Body of pancreas (tissue), 4 donors: ENCODE measurements around the gene CBY1.

Experiments used
- CTCF ChIP-seq, 7 experiments: fragments of 450-650 bp in 4 of 7; fragments of 200-600 bp in 3 of 7; sonication (generic) in 3 of 7; IDR thresholded peaks; one replicate each; pipeline ENCODE4 v1.5.1; 2016 to 2019; ENCODE audit warnings: antibody characterized with exemption in 7 of 7
- POLR2A ChIP-seq, 3 donors: fragments of 450-650 bp; IDR thresholded peaks; one replicate each; pipeline ENCODE4 v1.6.1; 2016; ENCODE audit warnings: antibody characterized with exemption in 3 of 3, mild to moderate bottlenecking in 2 of 3

DNA sequence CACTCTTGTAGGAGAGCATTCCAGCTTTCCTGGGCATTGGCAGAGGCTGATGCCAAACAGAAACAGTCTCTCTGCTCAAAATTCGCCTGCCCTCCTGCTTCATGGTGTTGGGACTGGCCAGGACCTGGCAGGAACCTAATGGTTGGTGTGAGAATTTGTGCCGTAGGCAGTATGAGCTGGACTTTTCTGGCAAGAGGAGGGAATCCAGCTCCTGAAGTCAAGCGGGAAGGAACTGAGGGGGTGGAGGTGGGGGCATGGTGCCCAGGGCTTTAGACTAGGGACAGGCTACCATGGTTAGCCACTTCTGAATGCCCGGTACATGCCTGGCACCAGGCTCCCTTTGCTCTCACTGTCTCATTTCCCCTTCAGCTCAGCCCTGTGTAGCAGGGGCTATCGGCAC is 18.4 kb downstream of the CBY1 start:
- TF ChIP-seq CTCF (IDR thresholded peaks at IDR 0.05) (no peak), POLR2A (IDR thresholded peaks at IDR 0.05) (no peak)
